Activated T-cell treated with anti-CD3 and anti-CD28 coated beads, Interleukin-2, amount 50 U/mL, for 24 hours (primary cell): Measurements from ENCODE around the gene KCNJ10.

Experiments used
- DNase-seq: peaks from one replicate; pipeline ENCODE4 v3.0.0-alpha.2; 2020
- H3K27ac Mint-ChIP-seq: 2 replicates; pipeline ENCODE4 v1.8.0; 2020; ENCODE audit warnings: mild to moderate bottlenecking, mixed read lengths
- H3K27me3 Mint-ChIP-seq: 2 replicates; pipeline ENCODE4 v1.8.0; 2020; ENCODE audit warnings: mixed read lengths
- H3K36me3 Mint-ChIP-seq: 2 replicates; pipeline ENCODE4 v1.8.0; 2020; ENCODE audit warnings: low read depth, mixed read lengths
- H3K4me1 Mint-ChIP-seq: 2 replicates; pipeline ENCODE4 v1.8.0; 2020; ENCODE audit warnings: low read depth, mixed read lengths
- H3K4me3 Mint-ChIP-seq: 2 replicates; pipeline ENCODE4 v1.8.0; 2020; ENCODE audit warnings: mild to moderate bottlenecking, moderate library complexity, mixed read lengths
- H3K9me3 Mint-ChIP-seq: 2 replicates; pipeline ENCODE4 v1.8.0; 2020; ENCODE audit warnings: mixed read lengths

Gene KCNJ10

GRCh38 chr1:159955456-159955855 is 114.5 kb downstream of the KCNJ10 start:
- Mint-ChIP-seq H3K4me1 (peaks cover 10% of the 10 kb centered on the region), H3K36me3 (no peaks in the 10 kb centered on the region), H3K27me3 (peaks cover 35% of the 10 kb centered on the region), H3K9me3 (no peaks in the 10 kb centered on the region), H3K27ac (no peak overlapping the region), H3K4me3 (no peak overlapping the region)
- DNase-seq: no peak

DNA sequence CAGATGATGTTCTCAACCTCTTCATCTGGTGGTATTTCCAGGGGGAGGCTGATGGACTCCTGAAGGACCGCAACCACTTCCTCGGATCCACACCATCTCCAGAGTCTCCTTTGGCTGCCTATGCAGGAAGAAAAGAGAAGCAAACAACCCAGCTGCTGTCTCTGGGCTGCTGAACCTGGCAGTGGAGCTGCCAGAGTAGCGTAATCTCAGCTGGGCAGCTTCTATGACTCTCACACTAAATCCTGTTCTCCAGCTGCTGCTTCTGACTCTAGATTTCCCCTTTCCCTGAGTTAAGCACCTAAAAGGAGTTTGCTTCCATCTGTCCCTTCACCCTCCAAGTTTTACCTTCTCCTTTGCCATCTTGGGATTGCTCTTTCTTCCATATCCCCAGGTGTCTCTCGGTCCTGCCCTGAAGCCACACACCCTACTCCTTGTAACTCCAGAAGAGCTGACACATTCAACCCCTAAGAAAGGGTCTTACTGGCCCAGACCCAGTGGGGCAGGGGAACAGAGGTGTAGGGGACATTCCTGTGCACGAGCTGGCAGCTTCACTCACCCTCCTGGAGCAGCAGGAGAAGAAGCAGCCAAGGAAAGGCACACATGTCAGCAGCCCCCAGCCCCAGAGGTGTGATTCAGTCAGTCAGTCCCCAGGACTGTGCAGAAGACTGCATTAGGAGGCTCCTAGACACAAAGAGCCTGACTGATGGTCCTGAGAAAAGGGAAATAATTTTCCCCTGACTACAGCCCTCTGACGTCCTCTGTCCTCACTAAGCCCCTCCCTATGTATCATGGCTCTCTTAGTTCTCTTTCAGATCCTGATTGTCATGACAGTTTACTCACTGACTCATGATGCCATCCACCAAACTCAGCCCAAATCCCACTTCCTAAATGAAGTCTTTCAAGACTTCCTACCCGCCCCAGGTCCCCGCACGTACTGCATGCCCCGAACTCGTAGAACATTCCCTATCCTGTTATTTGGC is 116.1 kb downstream of the KCNJ10 start, which contains the start of gene SLAMF9:
Gene SLAMF9, minus strand, starts transcription at position 702 of the 980 bp plus-strand sequence. Its CDS starts 100 bp downstream, at position 602.
- no peak within 1 kb of the TSS for H3K4me3 Mint-ChIP-seq
- H3K9me3 Mint-ChIP-seq: no peaks in the 10 kb centered on the region
- peaks cover 37% of the 10 kb centered on the region for H3K27me3 Mint-ChIP-seq
- H3K27ac Mint-ChIP-seq: no peak within 1 kb of the TSS
- H3K4me1 Mint-ChIP-seq: peaks cover 3% of the 10 kb centered on the region
- no peak for DNase-seq
- H3K36me3 Mint-ChIP-seq: no peaks in the 10 kb centered on the region

GRCh38 chr1:159952932-159953331 is 117.0 kb downstream of the KCNJ10 start:
- Mint-ChIP-seq H3K36me3 (no peaks in the 10 kb centered on the region), H3K27me3 (peaks cover 37% of the 10 kb centered on the region), H3K9me3 (no peaks in the 10 kb centered on the region), H3K27ac (no peak overlapping the region), H3K4me1 (no peaks in the 10 kb centered on the region), H3K4me3 (no peak overlapping the region)
- DNase-seq: no peak

DNA sequence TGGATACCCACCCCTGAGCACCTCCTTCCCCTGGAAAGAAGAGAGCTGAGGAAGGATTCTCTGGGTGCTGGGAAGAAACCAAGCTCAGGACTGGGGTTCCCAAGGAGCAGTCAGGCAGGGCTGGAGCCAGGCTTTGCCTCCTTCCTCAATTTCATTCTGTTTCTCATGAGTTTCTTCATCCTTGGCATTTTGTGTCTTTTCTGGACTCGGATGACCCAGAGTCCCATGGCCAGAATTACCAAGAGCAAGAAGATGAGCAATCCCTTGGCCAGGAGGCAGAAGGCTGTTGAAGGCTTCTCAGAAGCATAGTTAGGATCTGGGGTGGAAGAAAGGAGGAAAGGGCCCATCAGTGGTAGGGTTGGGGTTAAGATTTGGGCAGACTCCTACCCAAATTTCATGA is 118.4 kb downstream of the KCNJ10 start:
- Mint-ChIP-seq H3K36me3 (no peaks in the 10 kb centered on the region), H3K27ac (no peak overlapping the region)

DNA sequence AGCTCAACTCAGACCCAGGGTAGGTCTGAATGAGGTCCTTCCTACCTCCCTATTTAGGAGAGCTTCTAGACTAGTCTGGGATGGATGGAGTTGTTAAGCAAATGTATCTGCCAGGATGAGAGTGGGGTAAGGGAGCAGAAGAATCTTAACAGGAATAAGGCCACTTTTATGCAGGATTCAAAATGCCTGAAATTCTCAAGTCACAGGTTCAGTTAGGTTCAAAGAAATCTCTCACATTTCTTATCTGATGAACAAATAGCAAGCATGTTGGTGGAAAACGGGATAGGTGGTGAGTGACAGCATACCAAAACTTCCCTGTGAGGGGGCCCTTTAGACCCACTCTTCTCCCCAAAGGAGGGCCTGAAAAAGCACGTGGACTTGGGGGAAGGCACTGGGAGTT is 118.9 kb downstream of the KCNJ10 start:
- H3K4me1 Mint-ChIP-seq: peaks cover 2% of the 10 kb centered on the region
- DNase-seq: no peak
- H3K27me3 Mint-ChIP-seq: peaks cover 43% of the 10 kb centered on the region
- H3K4me3 Mint-ChIP-seq: no peak overlapping the region
- H3K36me3 Mint-ChIP-seq: no peaks in the 10 kb centered on the region
- H3K27ac Mint-ChIP-seq: no peak overlapping the region
- no peaks in the 10 kb centered on the region for H3K9me3 Mint-ChIP-seq

More for the DNA sequence above, 118.4 kb downstream of the KCNJ10 start:
- Mint-ChIP-seq H3K27me3 (peaks cover 38% of the 10 kb centered on the region), H3K9me3 (no peaks in the 10 kb centered on the region), H3K4me3 (no peak overlapping the region), H3K4me1 (no peaks in the 10 kb centered on the region)
- no peak for DNase-seq

- H3K27ac Mint-ChIP-seq: no peak overlapping the region
- H3K9me3 Mint-ChIP-seq: no peaks in the 10 kb centered on the region
- DNase-seq: no peak
- H3K36me3 Mint-ChIP-seq: no peaks in the 10 kb centered on the region
- peaks cover 48% of the 10 kb centered on the region for H3K27me3 Mint-ChIP-seq
- peaks cover 7% of the 10 kb centered on the region for H3K4me1 Mint-ChIP-seq
- no peak overlapping the region for H3K4me3 Mint-ChIP-seq
Observed at GRCh38 chr1:159949981-159950381, 120.0 kb downstream of the KCNJ10 start.

DNA sequence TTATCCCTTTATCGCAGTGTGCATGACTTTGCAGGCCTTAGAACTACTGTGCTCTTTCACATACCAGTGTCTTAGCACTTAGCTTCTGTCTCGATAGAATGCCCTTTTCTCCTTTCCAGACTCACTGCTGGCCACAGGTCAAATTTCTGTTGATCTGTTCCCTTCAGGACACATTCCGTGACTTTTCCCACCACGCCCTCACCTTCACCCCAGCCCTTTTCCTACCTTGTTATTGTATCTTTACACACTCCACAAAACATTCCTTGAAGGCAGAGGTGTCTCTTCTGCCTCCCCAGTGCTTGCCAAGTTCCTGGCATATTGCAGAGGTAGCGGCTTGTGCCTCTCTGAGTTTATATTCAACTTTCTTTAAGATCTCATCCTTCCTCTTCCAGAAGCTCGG is 120.8 kb downstream of the KCNJ10 start:
- H3K9me3 Mint-ChIP-seq: no peaks in the 10 kb centered on the region
- no peak overlapping the region for H3K27ac Mint-ChIP-seq

More for the DNA sequence above, 120.8 kb downstream of the KCNJ10 start:
- H3K4me3 Mint-ChIP-seq: no peak overlapping the region
- peaks cover 53% of the 10 kb centered on the region for H3K27me3 Mint-ChIP-seq
- H3K4me1 Mint-ChIP-seq: peaks cover 7% of the 10 kb centered on the region
- DNase-seq: no peak
- no peaks in the 10 kb centered on the region for H3K36me3 Mint-ChIP-seq
